ENCODE measurements around the gene ANAPC1.
A peak's percentile ranks its signal among the peaks of the same experiment; 100 is the strongest.
"Not testable (repeated sequence)": the region's sequence is repeated elsewhere in the genome, so short reads cannot be mapped to it uniquely, and the experiment has no call there.

Gene ANAPC1

GRCh38 chr2:111903930-111904439 is 20.0 kb upstream of the ANAPC1 start:
- no peak for DNase-seq

- no peak for DNase-seq
These were observed 19.5 kb upstream of the ANAPC1 start for GRCh38 chr2:111903516-111903915.

- no peak for DNase-seq
These were observed 16.9 kb upstream of the ANAPC1 start for GRCh38 chr2:111900859-111901258.

- DNase-seq = peak; percentile 14
These were observed 14.9 kb upstream of the ANAPC1 start for GRCh38 chr2:111898703-111899514.

GRCh38 chr2:111897924-111898702 is 14.1 kb upstream of the ANAPC1 start, which contains the start of gene MERTK:
TSS of gene MERTK (plus strand) at chr2:111898607. CDS start at chr2:111898736, 129 bp downstream.
- DNase-seq = peak; percentile 22

- no peak for DNase-seq
These were observed 13.6 kb upstream of the ANAPC1 start for GRCh38 chr2:111897630-111897923.

- DNase-seq = no peak
These were observed 12.6 kb upstream of the ANAPC1 start for GRCh38 chr2:111896576-111896975.

GRCh38 chr2:111896024-111896423 is 12.0 kb upstream of the ANAPC1 start:
- no peak for DNase-seq

- no peak for DNase-seq
These were observed 585 bp upstream of the ANAPC1 start for GRCh38 chr2:111884592-111884964.

- not testable (repeated sequence) for DNase-seq
These were observed 11.2 kb downstream of the ANAPC1 start for GRCh38 chr2:111872806-111873205.

- DNase-seq = not testable (repeated sequence)
These were observed 18.9 kb downstream of the ANAPC1 start for GRCh38 chr2:111865124-111865523.

GRCh38 chr2:111860005-111860404 is 24.0 kb downstream of the ANAPC1 start:
- DNase-seq = not testable (repeated sequence)

GRCh38 chr2:111852544-111852943 is 31.4 kb downstream of the ANAPC1 start:
- not testable (repeated sequence) for DNase-seq

GRCh38 chr2:111850646-111851045 is 33.3 kb downstream of the ANAPC1 start:
- not testable (repeated sequence) for DNase-seq

- DNase-seq = not testable (repeated sequence)
These were observed 44.2 kb downstream of the ANAPC1 start for GRCh38 chr2:111839625-111840282.

GRCh38 chr2:111838992-111839391 is 45.0 kb downstream of the ANAPC1 start:
- not testable (repeated sequence) for DNase-seq

GRCh38 chr2:111834221-111834620 is 49.8 kb downstream of the ANAPC1 start:
- DNase-seq = not testable (repeated sequence)

GRCh38 chr2:111830479-111830878 is 53.5 kb downstream of the ANAPC1 start:
- DNase-seq = not testable (repeated sequence)

GRCh38 chr2:111828217-111828766 is 55.7 kb downstream of the ANAPC1 start:
- not testable (repeated sequence) for DNase-seq

- not testable (repeated sequence) for DNase-seq
These were observed 70.9 kb downstream of the ANAPC1 start for GRCh38 chr2:111812970-111813622.

GRCh38 chr2:111790633-111791032 is 93.4 kb downstream of the ANAPC1 start:
- DNase-seq = not testable (repeated sequence)

- not testable (repeated sequence) for DNase-seq
These were observed 99.9 kb downstream of the ANAPC1 start for GRCh38 chr2:111784081-111784480.

All from activated gamma-delta T cell (primary cell).